ENCODE results near the gene FOXA2. TPM values are rescaled to one million over a fixed set of nuclear protein-coding genes. Genes with fewer than 3 reads are reported as not detected.

Gene FOXA2
- polyA plus RNA-seq, 2 of the 4 experiments (the other 2 are of a cell fraction), result 8.3 to 20.7 TPM

GRCh38 chr20:22569353-22569752 lies 15.0 kb downstream of the FOXA2 start:
- no peaks in the 10 kb centered on the region for H3K9me3 ChIP-seq
- ATAC-seq (no peak), DNase-seq (ENCODE audit: low read depth in 1 of 2, low spot score in 1 of 2) (no peak), FAIRE-seq (peak; percentile 51)
- H3K27ac ChIP-seq, result no peak overlapping the region
- ChIA-PET POLR2A (no interaction called here), CTCF (interaction anchor here (0.7 to 1.3 kb wide), 4 partner anchors 17 to 141 kb away, joined by 3 read pairs; no protein-coding TSS in a partner anchor)
- no peak overlapping the region for H3K4me3 ChIP-seq
- H3K4me2 ChIP-seq, result peak overlapping the region; percentile 43
- peaks cover 9% of the 10 kb centered on the region; the same call in 2 of the 3 replicates for H3K4me1 ChIP-seq
- 87% methylated on average over 11 of the region's 11 CpGs for WGBS (ENCODE audit: missing lambda C conversion rate)
- TF ChIP-seq EP300 (IDR thresholded peaks at IDR 0.05) (no peak), JUN (IDR thresholded peaks at IDR 0.05) (no peak), MAZ (IDR thresholded peaks at IDR 0.05; ENCODE audit: borderline replicate concordance, low read depth, low read length) (no peak), HOXB5 (CRISPR knock-in tag; IDR thresholded peaks at IDR 0.05) (no peak), RFX5 (IDR thresholded peaks at IDR 0.05) (no peak), CHD2 (IDR thresholded peaks at IDR 0.05; ENCODE audit: low read length, partially characterized antibody) (no peak), PHF8 (IDR thresholded peaks at IDR 0.05; ENCODE audit: borderline replicate concordance, low read depth) (no peak), ELK1 (IDR thresholded peaks at IDR 0.05; ENCODE audit: low read depth, low read length) (no peak), KDM1A (IDR thresholded peaks at IDR 0.05; ENCODE audit: low read depth) (no peak), MAX (IDR thresholded peaks at IDR 0.05) (no peak), ZC3H11A (IDR thresholded peaks at IDR 0.05) (no peak), TFCP2L1 (CRISPR knock-in tag; IDR thresholded peaks at IDR 0.05) (no peak), BCL3 (IDR thresholded peaks at IDR 0.05) (no peak), ZFP36 (IDR thresholded peaks at IDR 0.05; ENCODE audit: borderline replicate concordance, partially characterized antibody) (no peak), HDAC2 (IDR thresholded peaks at IDR 0.05) (no peak), USF2 (IDR thresholded peaks at IDR 0.05) (no peak), NPAS2 (CRISPR knock-in tag; IDR thresholded peaks at IDR 0.05; ENCODE audit: borderline replicate concordance) (no peak)

- DNase-seq (ENCODE audit: low read depth in 1 of 2, low spot score in 1 of 2), result no peak
- CTCF ChIA-PET, result interaction anchor here (1.2 kb wide), 1 partner anchor 17 kb away, joined by 3 read pairs; no protein-coding TSS in a partner anchor
- FAIRE-seq, result no peak
- no peak for TF ChIP-seq BCL3 (IDR thresholded peaks at IDR 0.05)
- TF ChIP-seq HOXA7 (CRISPR knock-in tag; IDR thresholded peaks at IDR 0.05), result no peak
- no peak for TF ChIP-seq ATOH8 (CRISPR knock-in tag; IDR thresholded peaks at IDR 0.05; ENCODE audit: low read depth)
- no peak for TF ChIP-seq ELK1 (IDR thresholded peaks at IDR 0.05; ENCODE audit: low read depth, low read length)
- Histone ChIP-seq H3K9me3 (no peaks in the 10 kb centered on the region), H3K27ac (peak overlapping the region in 1 of 2 experiments; percentile 38; a peak in 3 of 6 replicates), H3K4me2 (peak overlapping the region; percentile 43), H3K4me3 (no peak overlapping the region), H3K4me1 (peaks cover 9% of the 10 kb centered on the region; the same call in 1 of the 3 replicates)
- 60% methylated on average over 15 of the region's 31 CpGs for WGBS (ENCODE audit: missing lambda C conversion rate)
- POLR2A ChIA-PET, result no interaction called here
- peak in 1 of 2 experiments; percentile 36; a peak in 2 of 6 replicates for ATAC-seq
These were observed 15.5 kb downstream of the FOXA2 start for GRCh38 chr20:22568872-22569344.

Data from A549 (cell line).